H9 (cell line): ENCODE data around the gene RMRP. TPM values are rescaled to one million over a fixed set of nuclear protein-coding genes. Genes with fewer than 3 reads are reported as not detected.

ENCODE experiments used
- DNase-seq: peaks from one replicate; pipeline ENCODE4 v3.0.0-alpha.2; 2017
- H2AFZ ChIP-seq: one replicate; pipeline ENCODE4 v1.6.1; 2013; ENCODE audit warnings: mild to moderate bottlenecking, low read length, control low read depth, moderate library complexity
- H2AK5ac ChIP-seq: 2 replicates; pipeline ENCODE4 v1.6.1; 2013; ENCODE audit warnings: low read length, control low read depth, mixed read lengths; ENCODE audit not compliant: insufficient read length
- H2BK120ac ChIP-seq: one replicate; pipeline ENCODE4 v1.6.1; 2013; ENCODE audit warnings: low read depth, mild to moderate bottlenecking, low read length, control low read depth, inconsistent platforms; ENCODE audit not compliant: poor library complexity, severe bottlenecking
- H2BK12ac ChIP-seq: 2 replicates; pipeline ENCODE4 v1.6.1; 2013; ENCODE audit warnings: low read length, control low read depth, mixed read lengths, low read depth; ENCODE audit not compliant: insufficient read length
- H2BK15ac ChIP-seq: 2 replicates; pipeline ENCODE4 v1.6.1; 2013; ENCODE audit warnings: low read depth, low read length, control low read depth
- H2BK20ac ChIP-seq: one replicate; pipeline ENCODE4 v1.6.1; 2013; ENCODE audit warnings: low read depth, mild to moderate bottlenecking, low read length, control low read depth, inconsistent platforms; ENCODE audit not compliant: poor library complexity, severe bottlenecking
- H2BK5ac ChIP-seq: 2 replicates; pipeline ENCODE4 v1.6.1; 2013; ENCODE audit warnings: low read length, control low read depth, mixed read lengths; ENCODE audit not compliant: insufficient read length
- H3K14ac ChIP-seq: 2 replicates; pipeline ENCODE4 v1.6.1; 2013; ENCODE audit warnings: low read length, control low read depth; ENCODE audit not compliant: insufficient read depth
- H3K18ac ChIP-seq: 2 replicates; pipeline ENCODE4 v1.6.1; 2013; ENCODE audit warnings: low read depth, mild to moderate bottlenecking, mixed read lengths, low read length, control low read depth; ENCODE audit not compliant: insufficient read length
- H3K23ac ChIP-seq: 2 replicates; pipeline ENCODE4 v1.6.1; 2013; ENCODE audit warnings: low read length, control low read depth, mixed read lengths, low read depth; ENCODE audit not compliant: insufficient read length
- H3K23me2 ChIP-seq: 2 replicates; pipeline ENCODE4 v1.6.1; 2013; ENCODE audit warnings: low read depth, mild to moderate bottlenecking, mixed read lengths, low read length, control low read depth; ENCODE audit not compliant: insufficient read length, poor library complexity, severe bottlenecking
- H3K27ac ChIP-seq: 2 replicates; pipeline ENCODE4 v1.5.1; 2013; ENCODE audit warnings: low read length, control low read depth, mixed read lengths, low read depth; ENCODE audit not compliant: insufficient read length
- H3K27me3 ChIP-seq: 2 replicates; pipeline ENCODE4 v1.6.1; 2013; ENCODE audit warnings: low read length, control low read depth, inconsistent platforms; ENCODE audit not compliant: insufficient read depth
- H3K4ac ChIP-seq: 2 replicates; pipeline ENCODE4 v1.6.1; 2013; ENCODE audit warnings: low read depth, mild to moderate bottlenecking, control low read depth, inconsistent platforms, low read length, moderate library complexity
- H3K4me1 ChIP-seq: 2 replicates; pipeline ENCODE4 v1.6.1; 2013; ENCODE audit warnings: low read length, control low read depth, inconsistent platforms; ENCODE audit not compliant: insufficient read depth
- H3K4me2 ChIP-seq: 2 replicates; pipeline ENCODE4 v1.6.1; 2013; ENCODE audit warnings: low read length, control low read depth, mixed read lengths; ENCODE audit not compliant: insufficient read length, insufficient read depth
- H3K56ac ChIP-seq: 2 replicates; pipeline ENCODE4 v1.6.1; 2013; ENCODE audit warnings: low read depth, mild to moderate bottlenecking, mixed read lengths, low read length, control low read depth; ENCODE audit not compliant: insufficient read length
- H3K79me1 ChIP-seq: 2 replicates; pipeline ENCODE4 v1.6.1; 2013; ENCODE audit warnings: low read depth, mild to moderate bottlenecking, moderate library complexity, low read length, control low read depth, inconsistent platforms; ENCODE audit not compliant: insufficient read depth, poor library complexity, severe bottlenecking
- H3K79me2 ChIP-seq: 2 replicates; pipeline ENCODE4 v1.6.1; 2013; ENCODE audit warnings: low read length, control low read depth, inconsistent platforms; ENCODE audit not compliant: insufficient read depth
- H3K9ac ChIP-seq: 2 replicates; pipeline ENCODE4 v1.6.1; 2013; ENCODE audit warnings: low read length, control low read depth, mixed read lengths; ENCODE audit not compliant: insufficient read length; ENCODE audit errors: extremely low read depth
- H3K9me3 ChIP-seq: one replicate; pipeline ENCODE4 v1.6.1; 2013; ENCODE audit warnings: low read depth, low read length, inconsistent platforms; ENCODE audit not compliant: control insufficient read depth
- H3T11ph ChIP-seq: one replicate; pipeline ENCODE4 v1.6.1; 2013; ENCODE audit warnings: mild to moderate bottlenecking, low read length, control low read depth, inconsistent platforms
- H4K20me1 ChIP-seq: one replicate; pipeline ENCODE4 v1.6.1; 2013; ENCODE audit not compliant: control insufficient read depth, insufficient read length, insufficient read depth
- H4K5ac ChIP-seq: 2 replicates; pipeline ENCODE4 v1.6.1; 2013; ENCODE audit warnings: low read depth, mild to moderate bottlenecking, mixed read lengths, low read length, control low read depth; ENCODE audit not compliant: insufficient read length
- H4K8ac ChIP-seq: replicated peaks from 2 replicates; pipeline ENCODE4 v1.6.1; 2013; ENCODE audit warnings: low read length, control low read depth, mixed read lengths, low read depth; ENCODE audit not compliant: insufficient read length
- H4K91ac ChIP-seq: 2 replicates; pipeline ENCODE4 v1.6.1; 2013; ENCODE audit warnings: low read depth, mild to moderate bottlenecking, moderate library complexity, mixed read lengths, low read length, control low read depth; ENCODE audit not compliant: insufficient read length
- H3K27ac Mint-ChIP-seq, 3 experiments: 2 replicates in 2 of 3; 3 replicates in 1 of 3; pipeline ENCODE4 v1.8.0; 2020 to 2021; ENCODE audit warnings: mixed read lengths in 3 of 3, mild to moderate bottlenecking in 1 of 3, moderate library complexity in 1 of 3
- H3K27me3 Mint-ChIP-seq: 2 replicates; pipeline ENCODE4 v1.8.0; 2021; ENCODE audit warnings: low read depth, mild to moderate bottlenecking, moderate library complexity, mixed read lengths
- H3K36me3 Mint-ChIP-seq, 3 experiments: 2 replicates in 2 of 3; 3 replicates in 1 of 3; pipeline ENCODE4 v1.8.0; 2020 to 2021; ENCODE audit warnings: low read depth in 3 of 3, mixed read lengths in 3 of 3; ENCODE audit not compliant: insufficient read depth in 1 of 3
- H3K4me1 Mint-ChIP-seq, 2 experiments: 2 replicates each; pipeline ENCODE4 v1.8.0; 2020; ENCODE audit warnings: mixed read lengths in 2 of 2
- H3K4me3 Mint-ChIP-seq, 2 experiments: 2 replicates in 1 of 2; 3 replicates in 1 of 2; pipeline ENCODE4 v1.8.0; 2020 to 2021; ENCODE audit warnings: mild to moderate bottlenecking in 2 of 2, mixed read lengths in 2 of 2, moderate library complexity in 1 of 2
- H3K9me3 Mint-ChIP-seq, 2 experiments: 2 replicates in 1 of 2; 3 replicates in 1 of 2; pipeline ENCODE4 v1.8.0; 2020; ENCODE audit warnings: mild to moderate bottlenecking in 2 of 2, mixed read lengths in 2 of 2, moderate library complexity in 1 of 2
- CTCF ChIP-seq: fragments of 200-600 bp; sonication (generic); conservative IDR thresholded peaks from 3 replicates; pipeline ENCODE4 v1.8.0; 2021; ENCODE audit warnings: antibody characterized with exemption, mild to moderate bottlenecking
- WGBS: extraction: QIAGEN DNeasy Blood & Tissue Kit; methylation state at CpG from one replicate; pipeline ENCODE4 v1.1.7; 2013; ENCODE audit warnings: missing lambda C conversion rate, low lambda C conversion rate, mixed read lengths; ENCODE audit not compliant: insufficient read length; ENCODE audit errors: extremely low coverage; 5-methylcytosine and 5-hydroxymethylcytosine counted together
- total RNA-seq: library from RNA; stranded (reverse); gene quantifications from 2 replicates; pipeline ENCODE4 v1.2.1, GENCODE V29; 2021

The RMRP gene
- total RNA-seq, 1 experiment from 2014 or later: 18,417 TPM

- Histone ChIP-seq H3K4me2 (no peak overlapping the region), H3K79me1 (no peaks in the 10 kb centered on the region), H4K5ac (no peak overlapping the region), H3K9ac (no peak overlapping the region), H2BK5ac (no peak overlapping the region), H3K23ac (no peak overlapping the region), H4K20me1 (no peaks in the 10 kb centered on the region), H3K79me2 (no peaks in the 10 kb centered on the region; the same call in 1 of the 2 replicates), H3K14ac (no peak overlapping the region), H2AK5ac (no peak overlapping the region), H3K4me1 (peaks cover 3% of the 10 kb centered on the region), H3K4ac (no peak overlapping the region), H2BK20ac (no peak overlapping the region), H3T11ph (no peak overlapping the region), H3K18ac (no peak overlapping the region), H2BK12ac (no peak overlapping the region), H3K9me3 (no peaks in the 10 kb centered on the region), H3K23me2 (peaks cover 6% of the 10 kb centered on the region), H4K91ac (no peak overlapping the region), H3K27ac (no peak overlapping the region), H2BK120ac (no peak overlapping the region), H2BK15ac (no peak overlapping the region), H4K8ac (no peak overlapping the region), H3K56ac (no peak overlapping the region), H3K27me3 (no peaks in the 10 kb centered on the region), H2AFZ (no peak overlapping the region)
- DNase-seq: no peak
- H3K36me3 Mint-ChIP-seq: peaks cover 43 to 69% (median 64%) of the 10 kb centered on the region in 3 experiments
- peaks cover 27 to 30% of the 10 kb centered on the region in 2 experiments for H3K4me1 Mint-ChIP-seq
- no peak for TF ChIP-seq CTCF
- H3K27me3 Mint-ChIP-seq: no peaks in the 10 kb centered on the region
- peak overlapping the region in 1 of 2 experiments; percentile 40; a peak in 1 of 5 replicates for H3K4me3 Mint-ChIP-seq
- H3K9me3 Mint-ChIP-seq: peaks cover 0 to 2% of the 10 kb centered on the region in 2 experiments; a peak in 2 of 5 replicates
- H3K27ac Mint-ChIP-seq: peak overlapping the region in 1 of 3 experiments; percentile 85; a peak in 3 of 7 replicates
- no CpG with 5 or more reads among the region's 11 CpGs for WGBS
Observed at GRCh38 chr9:35686222-35687203, 28.7 kb upstream of the RMRP start.
